IPS-11a (cell line): ENCODE measurements around the gene SEC14L1.

Experiments
- H3K4me3 ChIP-seq: one replicate; pipeline ENCODE4 v1.5.1; 2013; ENCODE audit warnings: low read depth, low read length, control low read depth

Gene SEC14L1

DNA sequence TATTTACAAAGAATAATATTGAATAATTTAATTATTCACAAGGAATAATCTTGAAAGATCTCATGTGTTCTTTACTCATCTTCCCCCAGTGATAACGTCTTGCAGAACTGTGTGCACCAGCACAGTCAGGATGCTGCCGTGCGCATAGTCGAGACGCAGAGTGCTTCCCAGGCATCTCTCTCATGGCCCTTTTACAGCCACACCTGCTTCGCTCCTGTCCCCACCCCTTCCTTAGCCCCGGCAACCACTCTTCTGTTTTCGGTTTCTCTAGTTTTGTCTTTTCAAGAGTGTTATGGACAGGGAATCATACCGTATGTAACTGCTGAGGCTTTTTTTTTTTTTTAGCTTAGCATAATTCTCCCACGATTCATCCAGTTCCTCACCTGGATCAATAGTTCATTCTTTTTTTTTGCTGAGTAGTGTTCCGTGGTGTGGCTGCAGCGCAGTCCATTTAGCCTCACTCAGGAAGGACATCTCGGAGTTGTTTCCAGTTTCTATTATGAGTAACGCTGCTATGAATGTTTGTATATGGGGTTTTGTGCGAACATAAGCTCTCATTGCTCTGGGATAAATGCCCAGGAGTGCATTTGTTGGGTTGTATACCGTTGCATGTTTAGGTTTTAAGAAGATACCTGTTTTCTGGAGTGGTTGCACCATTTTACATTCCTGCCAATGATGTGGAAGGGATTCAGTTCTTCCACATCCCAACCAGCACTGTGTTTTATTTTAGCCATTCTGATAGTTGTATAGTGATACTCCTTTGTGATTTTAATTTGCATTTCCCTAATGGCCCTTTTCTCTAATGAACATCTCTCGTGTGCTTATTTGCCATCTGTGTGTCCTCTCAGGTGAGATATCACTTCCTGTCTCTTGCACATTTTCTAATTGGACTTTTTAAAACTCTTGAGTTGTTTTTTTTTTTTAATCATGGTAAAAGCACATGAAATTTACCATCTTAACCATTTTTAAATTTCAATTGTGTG is 47.6 kb downstream of the SEC14L1 start:
- no peak overlapping the region for H3K4me3 ChIP-seq

DNA sequence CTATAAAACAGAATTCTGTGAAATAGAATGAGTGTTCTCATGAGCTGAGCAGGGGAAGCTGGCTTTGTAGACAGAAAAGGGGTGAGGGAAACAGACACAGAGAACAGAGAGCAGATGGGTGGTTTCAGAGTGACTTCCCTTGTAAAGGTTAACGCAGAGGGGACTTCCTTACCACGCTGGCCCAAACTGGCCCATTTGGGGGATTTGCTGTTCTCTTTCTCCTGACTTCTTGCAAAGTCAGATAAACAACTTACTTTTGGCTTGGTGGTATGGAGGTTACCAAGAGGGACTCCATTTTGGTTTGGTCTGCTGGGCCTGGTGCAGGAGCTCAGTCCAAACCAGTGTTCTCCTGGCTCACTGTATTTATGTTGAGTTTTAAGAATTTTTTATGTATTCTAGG is 48.4 kb downstream of the SEC14L1 start:
- no peak overlapping the region for H3K4me3 ChIP-seq

DNA sequence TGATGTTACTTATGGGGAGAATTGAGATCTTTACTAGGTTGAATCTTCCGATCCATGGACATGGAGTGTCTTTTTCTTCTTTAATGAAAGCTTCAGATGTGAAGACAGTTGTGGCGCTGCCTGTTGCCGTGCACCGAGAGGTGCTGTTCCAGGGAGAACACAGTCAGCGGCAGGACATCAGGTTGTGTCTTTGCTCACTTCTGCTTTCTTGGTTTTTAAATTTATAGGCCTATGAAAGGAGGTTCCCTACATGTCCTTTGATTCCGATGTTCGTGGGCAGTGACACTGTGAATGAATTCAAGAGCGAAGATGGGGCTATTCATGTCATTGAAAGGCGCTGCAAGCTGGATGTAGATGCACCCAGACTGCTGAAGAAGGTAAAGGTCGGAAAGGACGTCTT is 49.8 kb downstream of the SEC14L1 start:
- no peak overlapping the region for H3K4me3 ChIP-seq

DNA sequence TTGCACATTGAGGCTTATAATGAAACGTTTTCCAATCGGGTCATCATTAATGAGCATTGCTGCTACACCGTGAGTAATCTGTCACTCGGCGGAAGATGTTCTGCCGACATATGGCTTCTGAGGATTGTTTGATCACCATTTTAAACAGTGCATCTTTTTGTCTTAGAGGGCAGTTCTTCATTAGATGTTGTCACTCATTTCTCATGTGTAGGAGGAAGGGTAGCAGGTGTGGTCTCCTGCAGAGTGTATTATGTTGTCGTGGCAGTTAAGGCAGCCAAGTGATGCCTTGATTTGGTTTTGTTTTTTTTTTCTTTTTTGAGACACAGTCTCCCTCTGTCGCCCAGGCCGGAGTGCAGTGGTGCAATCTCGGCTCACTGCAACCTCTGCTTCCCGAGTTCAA is 50.5 kb downstream of the SEC14L1 start:
- H3K4me3 ChIP-seq, result no peak overlapping the region

DNA sequence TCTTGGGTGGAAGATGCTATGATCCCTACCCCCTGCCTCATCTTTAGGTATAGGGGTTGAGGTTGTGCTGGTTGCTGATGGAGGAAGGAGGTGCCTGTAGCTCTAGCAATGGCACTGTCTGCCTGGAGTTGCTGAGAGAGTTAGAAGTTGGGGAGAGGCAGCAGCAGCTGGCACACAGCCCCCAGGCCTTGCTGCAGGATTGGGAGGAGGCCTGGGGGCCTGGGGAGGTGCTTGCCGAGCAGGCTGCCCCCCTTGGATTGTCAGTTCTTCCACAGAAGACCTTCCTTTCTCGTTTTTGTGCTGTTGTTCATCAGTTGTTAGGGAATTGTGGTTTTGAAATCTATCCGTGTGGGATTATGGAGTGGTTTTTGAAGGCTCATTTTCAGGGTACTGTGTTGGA is 52.9 kb downstream of the SEC14L1 start:
- no peak overlapping the region for H3K4me3 ChIP-seq

DNA sequence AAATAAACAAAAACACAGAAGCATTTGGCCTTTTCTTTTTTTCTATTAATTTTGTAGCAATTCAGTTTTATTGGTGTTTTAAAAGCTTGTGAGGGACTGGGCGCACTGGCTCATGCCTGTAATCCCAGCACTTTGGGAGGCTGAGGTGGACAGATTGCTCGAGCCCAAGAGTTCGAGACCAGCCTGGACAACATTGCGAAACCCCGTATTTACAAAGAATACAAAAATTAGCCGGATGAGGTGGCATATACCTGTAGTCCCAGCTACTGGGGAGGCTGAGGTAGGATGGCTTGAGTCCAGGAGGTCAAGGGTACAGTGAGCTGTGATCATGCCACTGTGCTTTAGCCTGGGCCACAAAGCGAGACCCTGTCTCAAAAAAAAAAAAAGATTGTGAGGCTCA is 53.4 kb downstream of the SEC14L1 start:
- no peak overlapping the region for H3K4me3 ChIP-seq

DNA sequence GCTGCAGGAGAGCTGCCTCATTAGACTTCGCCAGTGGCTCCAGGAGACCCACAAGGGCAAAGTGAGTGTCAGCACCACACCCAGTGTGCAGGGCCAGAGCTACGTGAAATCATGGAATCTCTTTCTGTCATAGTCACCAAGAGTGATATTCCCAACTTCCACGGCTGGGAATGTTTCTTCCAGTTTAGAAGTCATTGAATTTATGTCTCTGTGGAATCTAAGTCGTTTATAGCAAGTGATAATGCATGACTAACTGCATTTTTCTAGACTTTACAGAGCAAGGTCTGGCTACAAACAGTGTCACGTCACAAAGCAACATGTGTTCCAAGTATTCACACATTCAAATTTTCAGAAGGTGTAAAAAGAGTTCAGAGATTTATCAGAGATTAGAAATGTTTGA is 55.5 kb downstream of the SEC14L1 start:
- no peak overlapping the region for H3K4me3 ChIP-seq

DNA sequence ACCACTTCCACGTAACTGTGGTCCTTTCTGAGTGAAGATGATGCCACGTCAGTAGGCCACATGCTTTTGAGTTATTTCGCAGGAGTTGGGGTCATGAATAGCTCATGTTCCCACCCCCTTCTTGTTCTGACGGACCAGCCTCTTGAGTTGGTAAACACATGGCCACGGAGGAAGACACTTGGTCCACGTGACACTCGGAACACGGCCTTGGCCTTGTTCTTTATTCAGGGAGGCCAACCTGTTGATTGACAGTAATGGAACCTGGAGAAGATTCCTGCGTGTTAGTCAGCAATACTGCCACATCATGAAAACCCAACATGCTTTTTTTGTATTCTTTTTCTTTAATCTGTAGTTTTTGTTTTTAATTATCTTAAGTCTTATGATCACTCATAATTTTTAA is 56.3 kb downstream of the SEC14L1 start:
- H3K4me3 ChIP-seq, result no peak overlapping the region

DNA sequence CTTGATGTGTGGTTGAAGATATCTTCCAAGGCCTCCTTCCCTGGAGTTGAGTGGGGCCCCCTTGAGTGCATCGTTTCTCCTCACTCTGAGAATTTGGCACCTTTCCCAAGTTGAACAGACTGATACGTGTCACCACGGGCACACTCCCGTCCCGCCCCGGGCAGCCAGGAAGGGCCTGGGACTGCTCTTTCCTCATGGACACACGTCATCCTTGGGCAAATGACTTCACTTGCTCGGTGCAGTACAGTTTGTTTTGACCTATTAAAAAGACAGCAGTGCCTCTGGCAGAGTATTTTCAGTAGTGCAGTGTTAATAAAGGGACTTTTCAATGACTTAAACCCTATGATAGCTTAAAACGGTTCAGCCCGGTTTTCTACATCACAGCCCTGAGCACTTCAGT is 59.9 kb downstream of the SEC14L1 start:
- H3K4me3 ChIP-seq, result no peak overlapping the region

DNA sequence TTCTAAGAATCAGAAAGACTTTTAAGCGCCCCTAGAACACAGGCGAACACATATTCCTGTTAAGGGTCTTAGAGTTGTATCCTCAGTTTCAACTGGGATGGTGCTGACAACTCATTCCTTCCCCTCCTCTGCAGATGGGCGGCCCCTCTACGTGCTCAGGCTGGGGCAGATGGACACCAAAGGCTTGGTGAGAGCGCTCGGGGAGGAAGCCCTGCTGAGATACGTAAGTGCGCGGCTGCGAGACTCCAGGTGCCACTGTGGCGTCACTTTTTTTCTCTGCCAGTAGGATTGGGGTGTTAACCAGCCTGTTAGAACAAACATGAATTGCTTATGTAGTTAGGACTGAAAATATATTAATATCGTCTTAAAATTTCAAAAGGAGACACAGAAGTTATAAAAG is 62.7 kb downstream of the SEC14L1 start:
- no peak overlapping the region for H3K4me3 ChIP-seq

DNA sequence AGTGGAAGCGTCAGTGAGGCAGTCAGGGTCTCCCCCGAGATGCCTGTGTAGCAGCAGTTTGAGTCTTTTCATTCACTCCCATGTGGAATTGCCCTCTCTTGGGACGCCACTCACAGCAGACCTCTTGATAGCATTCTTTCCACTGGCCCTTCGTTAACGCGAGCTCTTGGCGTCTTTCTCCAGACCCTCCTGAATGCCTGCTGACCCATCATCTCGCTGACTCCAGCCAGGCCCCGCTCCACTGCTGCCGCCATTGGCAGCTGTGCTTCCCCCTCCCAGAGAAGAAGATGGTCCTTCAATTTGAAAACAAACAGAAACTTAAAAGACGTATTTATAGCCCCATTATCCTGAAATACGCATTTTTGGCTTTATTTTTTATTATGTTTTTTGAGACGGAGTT is 63.1 kb downstream of the SEC14L1 start:
- H3K4me3 ChIP-seq, result no peak overlapping the region

DNA sequence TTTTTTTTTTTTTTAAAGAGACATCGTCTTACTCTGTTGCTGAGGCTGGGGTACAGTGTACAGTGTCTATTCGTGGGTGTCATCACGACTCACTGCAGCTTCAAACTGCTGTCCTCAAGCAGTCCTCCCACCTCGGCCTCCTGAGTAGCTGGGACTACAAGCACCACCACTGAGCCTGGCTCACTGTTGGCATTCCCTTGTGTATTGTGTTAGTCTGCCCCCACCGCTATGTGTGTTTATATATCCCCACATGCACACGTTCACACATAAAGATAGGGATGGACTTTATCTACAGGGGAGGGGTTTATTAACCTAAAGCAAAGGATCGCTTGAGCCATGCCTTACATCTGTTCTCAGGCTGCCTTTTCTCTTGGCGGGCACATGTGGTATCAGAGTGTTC is 63.8 kb downstream of the SEC14L1 start:
- H3K4me3 ChIP-seq, result no peak overlapping the region

DNA sequence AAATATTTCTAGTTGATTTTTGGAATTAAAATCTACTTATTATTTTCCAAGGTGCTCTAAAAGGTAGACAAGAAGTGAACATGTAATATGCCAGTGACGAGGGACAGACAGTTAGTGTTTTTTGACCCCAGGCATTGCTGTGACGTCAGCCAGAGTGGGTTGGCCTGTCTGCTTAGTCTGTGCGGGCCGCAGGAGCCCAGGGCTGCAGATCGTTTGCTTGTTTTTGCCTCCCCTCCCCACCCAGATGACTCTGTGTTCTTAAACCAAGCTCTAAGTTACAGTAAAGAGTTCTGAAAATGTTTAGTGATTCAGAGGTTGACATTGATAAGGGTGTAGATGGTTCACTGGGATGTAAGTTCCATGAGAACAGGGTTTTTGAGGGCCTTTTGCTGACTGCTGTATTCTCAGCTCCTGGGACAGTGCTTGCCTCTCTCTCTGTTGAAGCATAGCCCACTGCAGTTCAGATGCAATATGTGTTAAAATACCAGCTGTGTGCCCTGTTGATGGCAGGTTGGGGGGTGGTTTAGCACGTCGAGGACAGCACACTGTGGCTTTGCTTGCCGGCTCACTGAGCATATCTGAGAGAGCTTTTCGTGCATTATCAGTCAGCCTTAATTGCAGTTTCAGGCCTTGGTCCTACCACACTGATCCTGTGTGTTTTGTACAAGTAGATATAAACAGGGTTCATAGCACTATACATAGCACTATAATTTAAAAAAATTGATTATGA is 64.8 kb downstream of the SEC14L1 start:
- no peak overlapping the region for H3K4me3 ChIP-seq

DNA sequence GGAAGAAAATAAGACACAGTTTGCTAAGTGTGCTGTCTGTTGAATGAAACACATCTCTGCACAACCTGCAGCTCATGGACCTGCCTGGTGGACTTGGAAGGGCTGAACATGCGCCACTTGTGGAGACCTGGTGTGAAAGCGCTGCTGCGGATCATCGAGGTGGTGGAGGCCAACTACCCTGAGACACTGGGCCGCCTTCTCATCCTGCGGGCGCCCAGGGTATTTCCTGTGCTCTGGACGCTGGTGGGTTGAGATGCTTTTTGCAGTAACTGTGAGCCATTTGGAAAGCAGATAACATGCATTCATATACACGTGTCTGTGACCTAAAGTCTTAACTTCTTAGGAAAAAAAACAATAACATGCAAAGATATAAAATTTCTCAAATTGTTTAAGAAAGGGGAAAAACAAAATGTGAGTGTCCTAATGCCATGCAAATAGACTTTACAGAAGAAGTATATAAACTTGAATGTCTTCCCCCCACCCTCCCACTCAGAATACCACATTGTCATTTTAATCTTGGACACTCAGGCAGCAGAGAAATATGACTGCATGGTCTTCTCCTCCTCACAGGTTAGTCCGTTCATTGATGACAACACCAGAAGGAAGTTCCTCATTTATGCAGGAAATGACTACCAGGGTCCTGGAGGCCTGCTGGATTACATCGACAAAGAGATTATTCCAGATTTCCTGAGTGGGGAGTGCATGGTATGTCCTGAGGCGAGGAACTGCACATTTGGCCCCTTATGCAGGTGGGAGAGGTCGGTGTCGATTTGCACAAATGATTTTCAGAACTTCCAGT is 65.6 kb downstream of the SEC14L1 start:
- no peak overlapping the region for H3K4me3 ChIP-seq

DNA sequence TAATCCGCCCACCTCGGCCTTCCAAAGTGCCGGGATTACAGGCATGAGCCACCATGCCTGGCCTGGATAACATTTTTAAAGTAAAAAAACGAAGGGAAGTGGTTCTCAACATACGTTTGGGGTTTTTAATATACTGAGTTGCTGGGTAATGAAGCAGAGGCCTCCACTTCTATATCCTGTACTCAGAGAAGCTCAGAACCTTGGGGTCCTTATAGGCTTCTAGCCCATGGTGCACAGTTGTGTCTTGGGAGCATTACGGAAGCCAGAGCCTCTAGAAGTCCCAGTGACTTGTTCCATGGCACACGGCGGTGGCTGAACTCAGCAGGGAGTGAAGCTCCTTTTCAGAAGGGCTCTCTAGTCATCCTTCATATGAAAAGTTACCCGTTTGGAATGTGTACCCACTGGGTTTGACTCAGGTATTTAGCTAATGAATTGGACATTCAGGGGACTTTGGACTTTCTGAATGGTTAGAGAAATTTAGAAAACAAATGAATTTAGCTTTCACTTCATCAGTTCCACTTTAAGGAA is 67.0 kb downstream of the SEC14L1 start:
- no peak overlapping the region for H3K4me3 ChIP-seq

DNA sequence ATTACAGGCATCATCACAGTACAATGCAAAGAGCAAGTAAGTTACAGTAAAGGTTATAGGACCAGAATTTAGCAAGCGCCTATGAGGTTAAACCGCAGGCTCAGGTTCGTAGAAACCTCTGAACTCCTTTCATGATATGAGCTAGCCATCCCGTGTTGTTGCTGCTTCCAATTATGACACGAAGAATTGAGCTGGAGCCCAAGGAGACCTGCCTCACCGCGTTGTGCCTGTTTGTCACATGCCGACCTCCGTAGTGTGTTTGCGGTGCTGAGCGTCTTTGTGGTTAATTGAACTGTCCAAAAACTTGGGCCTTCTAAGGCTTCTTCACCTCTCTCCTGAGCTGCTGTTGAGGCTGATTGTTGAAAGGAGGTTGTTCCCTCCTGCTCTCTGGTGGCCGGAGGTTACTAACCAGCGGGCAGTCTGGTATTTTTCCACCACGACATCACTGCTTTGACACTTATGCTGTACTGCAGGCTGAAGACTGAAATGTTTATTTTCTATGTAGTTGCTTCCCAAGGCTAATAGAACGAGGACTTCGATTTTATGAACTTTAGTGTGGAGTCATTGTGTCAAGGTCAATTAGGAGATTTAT is 67.5 kb downstream of the SEC14L1 start:
- no peak overlapping the region for H3K4me3 ChIP-seq

DNA sequence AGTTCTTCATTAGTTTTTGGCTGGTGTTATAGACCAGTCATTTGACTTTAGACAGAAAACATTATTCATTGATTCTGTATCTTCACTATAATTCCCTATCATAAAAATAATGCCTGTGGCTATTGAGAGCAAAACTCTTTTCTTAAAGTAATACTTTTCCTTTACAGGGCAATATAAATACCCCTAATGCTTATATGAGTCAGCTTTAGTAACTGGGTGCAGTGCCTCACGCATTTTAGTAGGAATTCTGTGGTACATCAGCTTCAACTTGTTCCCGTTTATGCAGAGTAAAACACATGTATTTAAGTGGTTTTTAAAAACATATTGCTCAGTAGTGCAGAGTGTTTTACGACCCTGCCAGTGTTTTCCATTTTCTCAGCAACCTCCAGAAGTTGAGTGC is 68.1 kb downstream of the SEC14L1 start:
- no peak overlapping the region for H3K4me3 ChIP-seq

DNA sequence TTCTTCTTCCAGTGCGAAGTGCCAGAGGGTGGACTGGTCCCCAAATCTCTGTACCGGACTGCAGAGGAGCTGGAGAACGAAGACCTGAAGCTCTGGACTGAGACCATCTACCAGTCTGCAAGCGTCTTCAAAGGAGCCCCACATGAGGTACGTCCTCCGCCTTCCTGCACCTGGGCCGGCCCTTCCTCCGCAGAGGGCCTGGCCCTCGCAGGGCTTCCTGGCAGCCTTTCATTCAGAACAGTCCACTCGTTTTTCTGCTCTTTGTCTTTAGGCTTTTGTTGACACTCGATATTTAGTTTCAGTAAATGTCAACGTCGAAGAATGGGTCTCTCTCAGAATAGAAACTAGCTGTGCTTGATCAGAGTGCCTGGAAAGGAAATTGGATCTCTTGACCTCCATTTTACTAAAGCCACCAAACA is 68.6 kb downstream of the SEC14L1 start:
- H3K4me3 ChIP-seq, result no peak overlapping the region

DNA sequence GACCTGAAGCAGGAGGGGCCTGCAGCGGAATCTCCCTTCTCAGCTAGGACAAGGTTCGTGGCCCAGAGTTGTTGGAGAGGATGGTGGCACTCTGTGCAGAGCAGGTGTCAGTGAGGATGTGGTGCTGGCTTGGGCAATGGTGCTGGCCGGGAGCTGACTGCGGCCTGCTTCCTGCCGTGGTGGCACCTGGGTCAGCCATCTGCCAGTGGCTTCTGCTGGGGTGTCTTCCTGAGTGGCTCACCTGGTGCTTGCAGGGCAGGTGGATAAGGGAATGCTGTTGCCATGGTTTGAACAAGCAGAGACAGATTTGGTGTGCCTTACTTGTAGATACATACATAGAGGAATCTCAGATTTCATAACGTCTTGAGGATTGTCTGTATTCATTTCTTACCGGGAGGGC is 69.6 kb downstream of the SEC14L1 start:
- H3K4me3 ChIP-seq, result no peak overlapping the region

DNA sequence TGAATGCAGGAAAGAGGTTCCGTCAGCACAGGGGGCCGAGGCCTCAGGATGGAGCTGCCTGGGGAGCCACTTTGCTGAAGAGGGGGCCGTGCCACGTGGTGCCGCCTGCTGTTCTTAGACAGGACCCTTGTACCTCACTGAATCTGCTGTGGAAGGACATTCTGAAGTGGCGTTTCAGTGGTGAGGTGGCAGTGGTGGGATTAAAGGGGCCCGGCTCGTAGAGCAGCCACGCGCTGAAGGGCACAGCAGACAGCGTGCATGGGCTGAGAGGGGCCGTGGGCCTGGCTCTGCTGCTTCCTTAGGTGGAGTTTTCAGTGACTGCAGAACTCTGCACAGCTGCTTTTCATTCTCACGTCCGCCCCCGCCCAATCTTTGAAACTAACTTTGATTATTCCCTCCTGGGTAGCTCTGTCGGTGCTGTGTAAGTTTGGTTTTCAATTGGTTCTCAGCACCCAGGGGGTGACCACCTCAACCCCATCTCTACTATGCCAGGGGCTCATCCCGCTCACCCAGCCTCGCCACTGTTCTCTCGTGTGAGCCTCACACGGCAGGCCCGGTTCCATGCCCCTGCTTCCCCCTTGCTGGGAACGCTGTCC is 70.3 kb downstream of the SEC14L1 start:
- no peak overlapping the region for H3K4me3 ChIP-seq
